Right ventricle myocardium superior (tissue), 1 donor: Measurements from ENCODE around the gene SLC38A10. TPM values are rescaled to one million over a fixed set of nuclear protein-coding genes. Genes with fewer than 3 reads are reported as not detected.

ENCODE experiments used
- ATAC-seq: fragments of 200-7000 bp; cut with Tn5 transposase; one replicate; pipeline ENCODE4 v1.9.1; 2020; ENCODE audit warnings: mild to moderate bottlenecking; ENCODE audit not compliant: poor library complexity
- DNase-seq: peaks from one replicate; pipeline ENCODE4 v3.0.0-alpha.2; 2020
- intact Hi-C: fragments of 100-400 bp; cut with DNase I; formaldehyde crosslinking; loops from one replicate; pipeline ENCODE4 v1.11.2; 2022
- total RNA-seq: library from RNA; stranded (reverse); fragmentation: NEBNext Ultra II Directional; extraction: Animal tissue kit (Norgen Biotek cat#: 25700); gene quantifications from one replicate; pipeline ENCODE4 v1.2.1, GENCODE V29; 2021
- donor health status: DM: no; HTN: yes; CAD: no; lungs with severe emphysema.

The SLC38A10 gene
- total RNA-seq, 1 donor from 2014 or later = 41.3 TPM

DNA sequence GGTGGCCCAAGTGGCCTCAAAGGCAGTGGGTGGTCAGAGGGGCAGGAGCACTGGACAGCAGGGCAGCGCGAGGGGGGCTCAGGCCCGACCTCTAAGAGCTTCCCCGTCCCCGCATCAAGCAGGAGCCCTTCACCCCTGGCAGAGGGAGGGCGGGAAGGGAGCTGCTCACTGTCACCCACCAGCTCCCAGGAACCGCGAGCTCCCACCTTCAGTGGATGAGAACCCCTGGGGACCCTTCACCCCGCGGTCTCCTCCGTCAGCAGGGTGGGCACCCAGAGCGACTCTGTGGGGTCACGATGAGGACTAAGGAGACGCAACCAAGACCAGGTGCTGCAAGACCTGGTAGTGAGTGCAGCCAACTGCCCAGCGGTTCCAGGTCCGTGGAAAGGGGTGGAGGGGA is 86.0 kb downstream of the SLC38A10 start:
- ATAC-seq (no peak), DNase-seq (no peak)
- intact Hi-C loops = no loop called here

- intact Hi-C loops = no loop called here
- ATAC-seq (no peak), DNase-seq (no peak)
Measured at GRCh38 chr17:81208651-81209050, 86.5 kb downstream of the SLC38A10 start.

DNA sequence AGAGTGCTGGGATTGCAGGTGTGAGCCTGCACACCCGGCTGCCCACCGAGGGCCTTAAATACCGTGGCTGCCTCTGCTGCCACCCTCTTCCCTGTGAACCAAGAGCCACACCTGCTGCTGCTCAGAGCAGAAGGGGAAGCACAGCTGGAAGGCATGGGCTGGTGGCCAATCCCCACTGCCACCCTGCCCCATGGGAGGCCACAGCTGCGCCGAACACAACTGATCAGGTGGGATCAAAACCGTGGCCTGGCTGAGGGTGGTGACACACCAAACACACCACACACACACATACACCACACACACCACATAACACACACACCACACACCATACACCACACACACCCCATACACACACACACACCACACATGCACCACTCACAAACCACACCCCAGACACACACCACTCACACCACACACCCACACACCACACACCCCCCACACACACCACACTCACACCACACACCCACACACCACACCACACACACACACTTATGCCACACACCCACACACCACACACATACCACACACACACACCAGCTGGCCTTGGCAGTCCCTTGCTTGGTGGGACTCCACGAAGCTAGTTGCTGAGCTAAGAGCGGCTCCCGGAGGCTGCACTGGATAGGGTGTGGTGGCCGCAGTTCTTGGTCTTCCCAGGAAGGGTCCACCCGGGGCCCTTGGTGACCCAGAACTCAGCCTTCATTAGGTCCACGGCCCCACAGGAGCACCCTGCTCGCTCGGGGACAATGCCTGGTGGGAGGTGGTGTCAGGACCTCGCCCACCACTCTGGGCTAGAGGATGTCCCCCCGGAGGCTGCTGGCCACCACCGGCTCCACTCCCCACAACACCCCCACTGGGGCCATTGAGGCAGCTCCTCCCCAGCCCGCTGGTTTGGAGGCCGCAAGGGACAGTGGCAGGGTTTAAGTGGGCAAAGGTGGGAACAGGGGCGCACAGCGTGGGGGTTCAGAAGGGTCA is 87.2 kb downstream of the SLC38A10 start:
- no peak for ATAC-seq
- intact Hi-C loops = no loop called here
- DNase-seq = no peak

DNA sequence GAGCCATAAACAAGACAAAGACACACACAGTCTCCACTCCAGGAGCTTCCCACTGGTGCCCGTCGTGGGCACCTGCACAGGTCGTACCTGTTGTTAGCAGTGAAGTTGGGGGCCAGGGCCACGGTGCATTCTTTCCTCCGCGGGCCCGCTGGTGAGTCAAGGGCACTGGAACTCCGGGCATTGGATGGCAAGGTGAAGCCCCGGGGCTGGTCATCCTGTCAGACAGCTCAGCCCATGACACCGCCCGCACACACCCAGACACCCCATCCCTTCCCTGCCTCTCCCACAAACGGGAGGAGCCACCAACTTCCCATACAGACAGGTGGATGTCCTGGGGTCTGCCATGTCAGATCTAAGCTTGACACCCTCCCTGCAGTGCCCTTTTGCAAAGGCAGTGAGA is 88.5 kb downstream of the SLC38A10 start:
- intact Hi-C loops = no loop called here
- DNase-seq (no peak), ATAC-seq (no peak)

GRCh38 chr17:81206166-81206565 is 88.9 kb downstream of the SLC38A10 start:
- intact Hi-C loops = no loop called here
- DNase-seq (no peak), ATAC-seq (no peak)

DNA sequence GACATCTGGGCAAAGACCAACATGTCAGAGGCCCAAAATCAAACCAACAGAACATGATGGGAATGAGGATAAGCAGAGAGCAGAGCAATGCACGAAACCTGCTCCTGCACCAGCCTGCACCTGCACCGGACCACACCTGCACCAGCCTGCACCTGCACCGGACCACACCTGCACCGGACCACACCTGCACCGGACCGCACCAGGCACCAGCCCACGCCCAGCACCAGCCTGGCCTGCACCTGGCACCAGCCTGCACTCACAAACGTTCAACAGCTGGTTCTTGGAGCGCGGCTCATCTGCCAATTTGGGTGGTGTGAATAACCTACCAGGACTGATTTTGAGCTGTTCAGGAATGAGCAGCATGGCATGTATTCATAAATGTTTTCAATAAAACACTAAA is 90.5 kb downstream of the SLC38A10 start:
- ATAC-seq = no peak
- no peak for DNase-seq
- intact Hi-C loops = no loop called here

DNA sequence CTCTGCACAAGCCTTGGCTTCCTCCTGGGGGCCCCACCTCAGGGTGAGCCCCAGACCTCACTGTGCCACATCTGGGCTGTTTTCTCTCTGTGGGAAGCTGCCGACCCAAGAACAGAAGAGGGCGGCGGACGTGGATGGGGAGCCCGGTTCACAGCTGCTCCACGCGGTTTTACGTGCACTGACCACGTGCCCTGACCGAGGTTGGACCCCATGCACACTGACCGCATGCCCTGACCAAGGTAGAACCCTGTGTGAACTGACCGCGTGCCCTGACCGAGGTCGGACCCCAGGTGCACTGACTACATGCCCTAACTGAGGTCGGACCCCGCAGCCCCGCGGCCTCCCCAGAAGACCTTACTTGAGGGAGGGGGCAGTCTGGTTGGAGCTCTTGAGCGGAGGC is 92.0 kb downstream of the SLC38A10 start:
- intact Hi-C loops = no loop called here
- ATAC-seq = no peak
- no peak for DNase-seq

- DNase-seq (no peak), ATAC-seq (no peak)
- intact Hi-C loops = no loop called here
Measured at GRCh38 chr17:81202318-81202717, 92.8 kb downstream of the SLC38A10 start.

GRCh38 chr17:81200695-81201580 is 94.2 kb downstream of the SLC38A10 start:
- ATAC-seq = peak; percentile 56
- DNase-seq = no peak
- intact Hi-C loops = no loop called here

DNA sequence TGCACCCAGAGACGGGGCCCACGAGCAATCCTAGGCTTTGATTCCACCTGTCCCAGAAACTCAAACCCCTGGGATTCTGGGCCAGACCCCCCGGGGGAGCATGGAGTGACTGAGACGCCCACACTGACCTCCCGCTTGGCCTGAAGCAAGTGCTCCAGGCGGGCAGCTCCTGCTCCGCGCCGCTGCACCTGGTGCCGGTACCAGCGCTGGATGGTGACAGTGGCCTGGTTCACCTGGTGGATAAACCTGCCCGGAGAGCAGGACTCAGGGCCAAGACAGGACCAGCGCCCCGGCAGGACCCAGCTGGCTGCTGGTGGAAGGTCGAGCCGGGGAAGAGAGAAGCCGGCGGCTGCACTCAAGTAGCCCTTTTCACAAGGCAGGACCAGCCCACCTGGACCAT is 94.9 kb downstream of the SLC38A10 start:
- DNase-seq (no peak), ATAC-seq (no peak)
- intact Hi-C loops = no loop called here

- no peak for ATAC-seq
- intact Hi-C loops = no loop called here
Measured at GRCh38 chr17:81199482-81199830, 95.7 kb downstream of the SLC38A10 start.

DNA sequence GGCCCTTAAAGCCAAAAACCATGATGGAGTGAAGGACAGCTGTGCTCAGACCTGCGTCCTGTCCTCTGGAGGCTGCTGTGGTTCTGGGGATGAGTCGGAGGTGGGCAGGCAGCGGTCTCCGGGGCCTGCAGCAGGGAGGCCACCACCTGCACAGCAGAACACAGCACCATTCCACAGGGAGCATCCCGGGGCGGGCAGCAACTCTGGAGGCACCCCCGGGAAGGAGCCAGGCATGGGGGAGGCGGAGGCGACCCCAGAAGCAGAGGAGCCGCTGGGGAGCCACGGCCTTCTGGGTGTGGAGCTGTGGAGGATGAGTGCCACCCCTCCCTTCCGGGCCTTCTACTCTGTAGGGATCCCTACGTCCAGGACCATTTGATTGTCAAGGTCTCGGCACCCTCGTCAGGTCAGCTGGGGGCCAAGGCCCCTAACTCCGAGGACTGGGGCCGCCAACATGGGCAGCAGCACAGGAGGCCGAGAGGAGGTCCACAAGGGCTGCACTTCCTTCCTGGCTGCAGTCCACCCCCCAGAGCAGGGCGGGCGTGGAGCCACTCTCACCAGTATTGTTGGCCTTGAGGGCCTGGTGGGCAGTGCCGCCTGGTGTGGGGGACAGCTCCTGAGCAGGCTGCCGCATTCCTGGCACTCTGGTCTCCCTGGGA is 96.2 kb downstream of the SLC38A10 start:
- DNase-seq (no peak), ATAC-seq (no peak)
- intact Hi-C loops = no loop called here

More at GRCh38 chr17:81199482-81199830, 95.7 kb downstream of the SLC38A10 start:
- DNase-seq = no peak

- intact Hi-C loops = no loop called here
- ATAC-seq (no peak), DNase-seq (peak; percentile 36)
Measured at GRCh38 chr17:81197831-81198490, 97.1 kb downstream of the SLC38A10 start.

DNA sequence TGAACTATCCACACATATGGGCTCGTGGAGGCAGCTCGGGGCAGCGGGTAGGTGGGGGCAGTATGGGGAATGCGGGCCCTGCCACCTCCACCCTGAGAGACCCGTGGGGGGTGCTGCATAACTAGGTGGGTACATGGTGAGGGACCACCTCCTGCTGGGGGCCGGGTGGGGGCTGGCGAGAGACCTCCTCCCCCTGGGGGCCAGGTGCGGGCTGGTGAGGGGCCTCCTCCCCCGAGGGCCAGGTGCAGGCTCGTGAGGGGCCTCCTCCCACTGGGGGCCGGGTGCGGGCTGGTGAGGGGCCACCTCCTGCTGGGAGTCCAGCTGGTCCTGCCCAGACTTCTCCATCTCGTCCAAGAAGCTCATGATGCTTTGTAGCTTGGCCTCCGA is 97.7 kb downstream of the SLC38A10 start:
- no peak for DNase-seq
- intact Hi-C loops = no loop called here

DNA sequence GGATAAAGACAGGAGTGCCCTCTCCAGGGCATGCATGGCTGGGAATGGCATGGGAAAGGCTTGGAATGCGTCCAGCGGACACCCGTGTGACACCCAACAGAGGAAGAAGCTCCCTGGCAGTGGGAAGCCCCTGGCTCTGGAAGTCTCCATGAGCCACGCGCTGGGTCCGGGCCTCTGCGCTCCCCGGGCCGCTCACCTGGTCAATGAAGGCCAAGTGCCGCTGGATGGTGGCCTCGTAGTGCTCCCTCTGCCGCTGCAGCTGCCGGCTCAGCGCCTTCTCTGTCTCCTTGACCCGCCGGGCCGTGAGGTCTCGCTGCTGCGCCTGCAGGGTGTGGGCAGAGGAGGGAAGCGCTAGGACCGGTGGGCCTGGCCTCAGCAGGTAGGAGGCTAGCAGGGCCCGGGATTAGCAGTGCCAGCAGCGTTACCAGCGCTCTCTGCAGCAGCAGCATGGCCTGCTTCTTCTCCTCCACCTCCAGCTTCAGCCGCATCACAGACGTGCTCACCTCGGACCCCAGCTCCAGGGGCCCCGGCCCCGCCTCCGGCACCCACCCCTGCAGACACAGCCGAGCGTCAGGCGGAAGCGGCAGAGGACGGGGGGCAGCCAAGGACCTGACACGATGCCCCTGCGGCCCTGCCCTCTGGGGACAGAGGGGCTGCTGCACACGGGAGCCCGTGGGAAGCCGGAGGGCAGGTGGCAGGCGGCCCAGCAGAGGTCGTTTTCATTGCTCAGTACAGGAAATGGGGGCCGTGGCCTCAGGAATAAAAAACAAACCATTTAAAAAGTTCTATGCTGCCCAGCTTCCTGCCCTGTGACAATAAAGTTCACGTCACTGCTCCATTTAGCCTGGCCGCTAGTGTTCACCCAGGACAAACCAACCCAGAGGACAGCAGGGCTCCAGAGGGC is 98.3 kb downstream of the SLC38A10 start:
- DNase-seq (no peak), ATAC-seq (no peak)
- intact Hi-C loops = no loop called here

More for the DNA sequence above, 97.7 kb downstream of the SLC38A10 start:
- ATAC-seq = no peak

DNA sequence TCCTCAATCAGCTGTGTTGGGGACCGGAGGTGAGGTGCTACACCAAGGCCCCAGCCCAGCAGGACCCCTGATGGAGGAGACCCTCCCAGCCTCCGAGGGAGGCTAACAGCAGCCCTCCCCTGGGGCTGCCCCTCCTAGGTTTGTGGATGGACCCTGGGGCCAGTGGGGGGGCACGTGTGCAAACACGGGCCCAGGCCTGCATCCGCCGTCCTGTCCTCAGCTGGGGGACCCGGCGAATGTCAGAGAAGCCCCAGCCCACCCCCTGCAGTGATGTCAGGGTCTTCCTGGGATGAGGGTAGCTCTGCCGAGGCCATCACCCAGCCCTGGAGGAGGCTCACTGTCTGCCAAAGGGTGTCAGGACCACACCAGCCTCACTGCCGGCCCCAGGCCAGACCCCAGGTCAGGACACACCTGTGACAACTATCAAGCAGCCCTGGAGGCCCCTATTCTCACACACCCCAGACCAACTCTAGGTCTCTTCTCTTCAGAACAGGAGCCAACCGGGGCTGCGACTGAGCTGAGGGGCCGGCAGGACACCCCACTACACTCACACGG is 99.1 kb downstream of the SLC38A10 start:
- ATAC-seq = no peak
- peak; percentile 32 for DNase-seq
- intact Hi-C loops = no loop called here
